HEK293 (cell line): ENCODE results near the gene PPP1R27.

Source experiments
- EGR2 ChIP-seq: fragments of 450-650 bp; formaldehyde crosslinking; IDR thresholded peaks from 2 replicates; pipeline ENCODE4 v1.5.1; 2016; ENCODE audit warnings: low read depth, missing biosample characterization, missing genetic modification characterization
- FEZF1 ChIP-seq: fragments of 450-650 bp; formaldehyde crosslinking; IDR thresholded peaks from 2 replicates; pipeline ENCODE4 v1.5.1; 2016; ENCODE audit warnings: missing biosample characterization, missing genetic modification characterization
- GLIS1 ChIP-seq: fragments of 450-650 bp; formaldehyde crosslinking; IDR thresholded peaks from 2 replicates; pipeline ENCODE4 v1.5.1; 2016; ENCODE audit warnings: missing biosample characterization, missing genetic modification characterization
- GLIS2 ChIP-seq: fragments of 450-650 bp; formaldehyde crosslinking; IDR thresholded peaks from 2 replicates; pipeline ENCODE4 v1.5.1; 2016; ENCODE audit warnings: missing biosample characterization, missing genetic modification characterization
- KLF10 ChIP-seq: fragments of 450-650 bp; IDR thresholded peaks from 2 replicates; pipeline ENCODE4 v1.5.1; 2018; ENCODE audit warnings: missing biosample characterization, mild to moderate bottlenecking, missing genetic modification characterization
- KLF7 ChIP-seq: fragments of 450-650 bp; formaldehyde crosslinking; IDR thresholded peaks from 2 replicates; pipeline ENCODE4 v1.5.1; 2016; ENCODE audit warnings: missing biosample characterization, missing genetic modification characterization, borderline replicate concordance
- OSR2 ChIP-seq: fragments of 450-650 bp; formaldehyde crosslinking; IDR thresholded peaks from 2 replicates; pipeline ENCODE4 v1.5.1; 2016; ENCODE audit warnings: missing biosample characterization, missing genetic modification characterization
- PATZ1 ChIP-seq: fragments of 450-650 bp; formaldehyde crosslinking; IDR thresholded peaks from 2 replicates; pipeline ENCODE4 v1.5.1; 2016; ENCODE audit warnings: missing biosample characterization, missing genetic modification characterization
- SCRT2 ChIP-seq: fragments of 450-650 bp; formaldehyde crosslinking; IDR thresholded peaks from 2 replicates; pipeline ENCODE4 v1.5.1; 2016; ENCODE audit warnings: missing biosample characterization, missing genetic modification characterization
- SP3 ChIP-seq: fragments of 450-650 bp; formaldehyde crosslinking; IDR thresholded peaks from 2 replicates; pipeline ENCODE4 v1.5.1; 2016; ENCODE audit warnings: missing biosample characterization, missing genetic modification characterization
- YY1 ChIP-seq: fragments of 450-650 bp; formaldehyde crosslinking; IDR thresholded peaks from 2 replicates; pipeline ENCODE4 v1.5.1; 2018; ENCODE audit warnings: missing biosample characterization, missing genetic modification characterization
- YY2 ChIP-seq: fragments of 450-650 bp; formaldehyde crosslinking; IDR thresholded peaks from 2 replicates; pipeline ENCODE4 v1.5.1; 2016; ENCODE audit warnings: missing biosample characterization, missing genetic modification characterization
- ZBTB11 ChIP-seq: fragments of 450-650 bp; formaldehyde crosslinking; conservative IDR thresholded peaks from 2 replicates; pipeline ENCODE4 v1.5.1; 2016; ENCODE audit warnings: low read depth, missing biosample characterization, missing genetic modification characterization
- ZBTB26 ChIP-seq: fragments of 450-650 bp; formaldehyde crosslinking; optimal IDR thresholded peaks from 2 replicates; pipeline ENCODE3; 2016; ENCODE audit warnings: missing biosample characterization, mild to moderate bottlenecking, missing genetic modification characterization
- ZNF114 ChIP-seq: fragments of 450-650 bp; formaldehyde crosslinking; IDR thresholded peaks from 2 replicates; pipeline ENCODE4 v1.5.0; 2017; ENCODE audit warnings: missing biosample characterization, missing genetic modification characterization
- ZNF121 ChIP-seq: fragments of 450-650 bp; formaldehyde crosslinking; IDR thresholded peaks from 2 replicates; pipeline ENCODE4 v1.5.1; 2016; ENCODE audit warnings: missing biosample characterization, missing genetic modification characterization
- ZNF184 ChIP-seq: fragments of 450-650 bp; IDR thresholded peaks from 2 replicates; pipeline ENCODE4 v1.5.1; 2018; ENCODE audit warnings: missing biosample characterization, mild to moderate bottlenecking, missing genetic modification characterization
- ZNF223 ChIP-seq: fragments of 450-650 bp; formaldehyde crosslinking; IDR thresholded peaks from 2 replicates; pipeline ENCODE4 v1.5.1; 2016; ENCODE audit warnings: missing biosample characterization, missing genetic modification characterization
- ZNF350 ChIP-seq: fragments of 450-650 bp; formaldehyde crosslinking; IDR thresholded peaks from 2 replicates; pipeline ENCODE4 v1.5.0; 2017; ENCODE audit warnings: missing biosample characterization, mild to moderate bottlenecking, missing genetic modification characterization
- ZNF426 ChIP-seq: fragments of 450-650 bp; formaldehyde crosslinking; IDR thresholded peaks from 2 replicates; pipeline ENCODE4 v1.5.1; 2017; ENCODE audit warnings: missing biosample characterization, missing genetic modification characterization, mild to moderate bottlenecking, inconsistent platforms, moderate library complexity
- ZNF433 ChIP-seq: fragments of 450-650 bp; formaldehyde crosslinking; IDR thresholded peaks from 2 replicates; pipeline ENCODE4 v1.5.1; 2016; ENCODE audit warnings: missing biosample characterization, missing genetic modification characterization, low read depth
- ZNF449 ChIP-seq: fragments of 450-650 bp; formaldehyde crosslinking; IDR thresholded peaks from 2 replicates; pipeline ENCODE4 v1.5.1; 2017; ENCODE audit warnings: missing biosample characterization, mild to moderate bottlenecking, missing genetic modification characterization, moderate library complexity
- ZNF549 ChIP-seq: fragments of 450-650 bp; IDR thresholded peaks from 2 replicates; pipeline ENCODE4 v1.5.1; 2018; ENCODE audit warnings: missing biosample characterization, missing genetic modification characterization, mild to moderate bottlenecking, inconsistent platforms, moderate library complexity
- ZNF558 ChIP-seq: fragments of 450-650 bp; formaldehyde crosslinking; IDR thresholded peaks from 2 replicates; pipeline ENCODE4 v1.5.1; 2016; ENCODE audit warnings: missing biosample characterization, missing genetic modification characterization
- ZNF560 ChIP-seq: fragments of 450-650 bp; formaldehyde crosslinking; IDR thresholded peaks from 2 replicates; pipeline ENCODE4 v1.5.1; 2017; ENCODE audit warnings: missing biosample characterization, missing genetic modification characterization, borderline replicate concordance
- ZNF623 ChIP-seq: fragments of 450-650 bp; formaldehyde crosslinking; IDR thresholded peaks from 2 replicates; pipeline ENCODE4 v1.5.1; 2016; ENCODE audit warnings: missing biosample characterization, missing genetic modification characterization
- ZNF626 ChIP-seq: fragments of 450-650 bp; sonication (Bioruptor Pico); formaldehyde crosslinking; IDR thresholded peaks from 2 replicates; pipeline ENCODE4 v1.5.1; 2018; ENCODE audit warnings: missing biosample characterization, missing genetic modification characterization, inconsistent platforms
- ZNF654 ChIP-seq: fragments of 450-650 bp; formaldehyde crosslinking; IDR thresholded peaks from 2 replicates; pipeline ENCODE4 v1.5.1; 2016; ENCODE audit warnings: low read depth, missing biosample characterization, missing genetic modification characterization
- ZNF660 ChIP-seq: fragments of 450-650 bp; IDR thresholded peaks from 2 replicates; pipeline ENCODE4 v1.5.1; 2018; ENCODE audit warnings: missing biosample characterization, mild to moderate bottlenecking, missing genetic modification characterization
- ZNF670 ChIP-seq: fragments of 450-650 bp; formaldehyde crosslinking; IDR thresholded peaks from 2 replicates; pipeline ENCODE4 v1.5.1; 2016; ENCODE audit warnings: missing biosample characterization, missing genetic modification characterization, low read depth
- ZNF701 ChIP-seq: fragments of 450-650 bp; formaldehyde crosslinking; IDR thresholded peaks from 2 replicates; pipeline ENCODE4 v1.5.1; 2016; ENCODE audit warnings: missing biosample characterization, missing genetic modification characterization
- ZNF792 ChIP-seq: fragments of 450-650 bp; formaldehyde crosslinking; IDR thresholded peaks from 2 replicates; pipeline ENCODE4 v1.5.1; 2016; ENCODE audit warnings: missing biosample characterization, missing genetic modification characterization
- ZNF837 ChIP-seq: fragments of 450-650 bp; formaldehyde crosslinking; IDR thresholded peaks from 2 replicates; pipeline ENCODE4 v1.5.1; 2016; ENCODE audit warnings: missing biosample characterization, missing genetic modification characterization
- ZSCAN16 ChIP-seq: fragments of 450-650 bp; formaldehyde crosslinking; IDR thresholded peaks from 2 replicates; pipeline ENCODE4 v1.5.1; 2016; ENCODE audit warnings: missing biosample characterization, missing genetic modification characterization

Gene PPP1R27

GRCh38 chr17:81792675-81793615, 41.9 kb downstream of the PPP1R27 start (continued):
- no peak for TF ChIP-seq SCRT2 (tag by site-specific recombination)
- no peak for TF ChIP-seq ZNF660
- TF ChIP-seq ZBTB11, result no peak
- TF ChIP-seq ZNF623 (tag by site-specific recombination), result no peak
- TF ChIP-seq ZNF121 (tag by site-specific recombination), result no peak
- TF ChIP-seq PATZ1 (tag by site-specific recombination), result no peak
- TF ChIP-seq ZNF560 (tag by site-specific recombination), result no peak
- TF ChIP-seq YY1 (tag by site-specific recombination), result no peak
- no peak for TF ChIP-seq KLF10 (tag by site-specific recombination)
- no peak for TF ChIP-seq ZNF558
- TF ChIP-seq ZNF670 (tag by site-specific recombination), result no peak
- TF ChIP-seq OSR2 (tag by site-specific recombination), result no peak
- TF ChIP-seq ZNF350 (tag by site-specific recombination), result no peak
- TF ChIP-seq ZNF223 (tag by site-specific recombination), result no peak
- TF ChIP-seq ZNF654 (tag by site-specific recombination), result no peak
- TF ChIP-seq ZNF549 (tag by site-specific recombination), result no peak
- no peak for TF ChIP-seq ZSCAN16 (tag by site-specific recombination)
- no peak for TF ChIP-seq ZNF426
- TF ChIP-seq GLIS1, result no peak
- no peak for TF ChIP-seq ZNF626
- no peak for TF ChIP-seq FEZF1 (tag by site-specific recombination)
- TF ChIP-seq ZNF792 (tag by site-specific recombination), result no peak
- TF ChIP-seq ZNF837 (tag by site-specific recombination), result no peak
- no peak for TF ChIP-seq ZNF184
- TF ChIP-seq ZNF449 (tag by site-specific recombination), result no peak
- no peak for TF ChIP-seq GLIS2 (tag by site-specific recombination)
- no peak for TF ChIP-seq ZNF433 (tag by site-specific recombination)
- no peak for TF ChIP-seq SP3 (tag by site-specific recombination)
- no peak for TF ChIP-seq YY2 (tag by site-specific recombination)
- no peak for TF ChIP-seq ZBTB26
- no peak for TF ChIP-seq ZNF114
- TF ChIP-seq EGR2 (tag by site-specific recombination), result peak; percentile 87
- TF ChIP-seq KLF7, result no peak
- TF ChIP-seq ZNF701 (tag by site-specific recombination), result no peak
